Measurements from ENCODE around the gene ACADM. TPM values are rescaled to one million over a fixed set of nuclear protein-coding genes. Genes with fewer than 3 reads are reported as not detected.

Gene ACADM
- total RNA-seq, 2 experiments from 2014 or later = 3.5 to 4.7 TPM

DNA sequence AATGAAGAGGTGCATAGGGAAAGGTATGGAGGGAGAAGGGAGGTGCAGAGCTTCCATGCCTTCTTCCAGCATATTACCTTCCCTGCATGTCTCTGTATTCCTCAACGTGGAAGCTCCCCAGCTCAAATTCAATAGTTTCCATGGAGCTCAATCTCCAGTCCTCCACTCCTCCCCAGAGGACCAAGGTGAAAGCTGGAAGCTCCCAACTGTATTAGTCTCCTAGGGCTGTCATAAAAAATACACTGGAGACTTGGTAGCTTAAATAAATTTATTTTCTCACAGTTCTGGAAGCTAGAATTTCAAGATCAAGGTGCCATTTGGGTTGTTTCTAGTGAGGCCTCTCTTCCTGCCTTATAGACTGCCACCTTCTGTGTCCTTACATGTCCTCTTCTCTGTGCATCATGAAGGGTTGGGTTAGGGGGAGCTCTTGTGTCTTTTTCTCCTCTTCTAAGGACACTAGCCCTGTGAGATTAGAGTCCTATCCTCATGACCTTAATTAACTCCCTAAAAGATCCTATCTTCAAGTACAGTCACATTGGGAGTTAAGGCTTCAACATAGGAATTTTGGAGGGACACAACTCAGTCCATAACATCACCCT, 39.6 kb downstream of the ACADM start:
- no peak for DNase-seq
- intact Hi-C loops (cut with DNase I, micrococcal nuclease) = no loop called here
- H3K36me3 ChIP-seq (ENCODE audit: insufficient read depth, low read length) = peaks cover 5% of the 10 kb centered on the region
- no peak overlapping the region for H3K4me3 ChIP-seq (ENCODE audit: low read length)
- Mint-ChIP-seq H3K27ac (no peak overlapping the region), H3K4me1 (ENCODE audit: low read depth) (no peaks in the 10 kb centered on the region), H3K9me3 (no peaks in the 10 kb centered on the region), H3K4me3 (no peak overlapping the region), H3K27me3 (no peaks in the 10 kb centered on the region), H3K36me3 (ENCODE audit: low read depth) (peaks cover 25% of the 10 kb centered on the region)
- ATAC-seq (ENCODE audit: poor library complexity) = no peak
- no peaks in the 10 kb centered on the region for H3K27me3 ChIP-seq (ENCODE audit: control insufficient read depth in 1 of 2, insufficient read depth in 2 of 2, low read length in 2 of 2)
- H3K9me3 ChIP-seq (ENCODE audit: control insufficient read depth in 1 of 2, insufficient read depth in 1 of 2, low read length in 2 of 2) = no peaks in the 10 kb centered on the region
- POLR2A ChIA-PET = interaction anchor here (0.6 to 1.0 kb wide), 2 partner anchors 36 to 874 kb away, joined by 3 read pairs; no protein-coding TSS in a partner anchor
- CTCF ChIA-PET = no interaction called here
- H3K27ac ChIP-seq (ENCODE audit: low read depth in 1 of 2, low read length in 2 of 2) = no peak overlapping the region
- TF ChIP-seq, protein P1, sequence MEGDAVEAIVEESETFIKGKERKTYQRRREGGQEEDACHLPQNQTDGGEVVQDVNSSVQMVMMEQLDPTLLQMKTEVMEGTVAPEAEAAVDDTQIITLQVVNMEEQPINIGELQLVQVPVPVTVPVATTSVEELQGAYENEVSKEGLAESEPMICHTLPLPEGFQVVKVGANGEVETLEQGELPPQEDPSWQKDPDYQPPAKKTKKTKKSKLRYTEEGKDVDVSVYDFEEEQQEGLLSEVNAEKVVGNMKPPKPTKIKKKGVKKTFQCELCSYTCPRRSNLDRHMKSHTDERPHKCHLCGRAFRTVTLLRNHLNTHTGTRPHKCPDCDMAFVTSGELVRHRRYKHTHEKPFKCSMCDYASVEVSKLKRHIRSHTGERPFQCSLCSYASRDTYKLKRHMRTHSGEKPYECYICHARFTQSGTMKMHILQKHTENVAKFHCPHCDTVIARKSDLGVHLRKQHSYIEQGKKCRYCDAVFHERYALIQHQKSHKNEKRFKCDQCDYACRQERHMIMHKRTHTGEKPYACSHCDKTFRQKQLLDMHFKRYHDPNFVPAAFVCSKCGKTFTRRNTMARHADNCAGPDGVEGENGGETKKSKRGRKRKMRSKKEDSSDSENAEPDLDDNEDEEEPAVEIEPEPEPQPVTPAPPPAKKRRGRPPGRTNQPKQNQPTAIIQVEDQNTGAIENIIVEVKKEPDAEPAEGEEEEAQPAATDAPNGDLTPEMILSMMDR (IDR thresholded peaks at IDR 0.05) = no peak
- no peaks in the 10 kb centered on the region for H3K4me1 ChIP-seq (ENCODE audit: insufficient read depth, low read length)

- ChIA-PET CTCF (no interaction called here), POLR2A (no interaction called here)
- no peak for DNase-seq
- Mint-ChIP-seq H3K9me3 (no peaks in the 10 kb centered on the region), H3K36me3 (ENCODE audit: low read depth) (peaks cover 18% of the 10 kb centered on the region), H3K4me1 (ENCODE audit: low read depth) (no peaks in the 10 kb centered on the region), H3K27ac (no peak overlapping the region), H3K27me3 (no peaks in the 10 kb centered on the region), H3K4me3 (no peak overlapping the region)
- ATAC-seq (ENCODE audit: poor library complexity) = no peak
- Histone ChIP-seq H3K36me3 (ENCODE audit: insufficient read depth, low read length) (peaks cover 5% of the 10 kb centered on the region), H3K27ac (ENCODE audit: low read depth in 1 of 2, low read length in 2 of 2) (no peak overlapping the region), H3K4me1 (ENCODE audit: insufficient read depth, low read length) (no peaks in the 10 kb centered on the region), H3K9me3 (ENCODE audit: control insufficient read depth in 1 of 2, insufficient read depth in 1 of 2, low read length in 2 of 2) (no peaks in the 10 kb centered on the region), H3K27me3 (ENCODE audit: control insufficient read depth in 1 of 2, insufficient read depth in 2 of 2, low read length in 2 of 2) (no peaks in the 10 kb centered on the region), H3K4me3 (ENCODE audit: low read length) (no peak overlapping the region)
- TF ChIP-seq, protein P1 (IDR thresholded peaks at IDR 0.05) = no peak
- intact Hi-C loops (cut with DNase I, micrococcal nuclease) = no loop called here
Observed at GRCh38 chr1:75765697-75766355, 41.3 kb downstream of the ACADM start.

DNA sequence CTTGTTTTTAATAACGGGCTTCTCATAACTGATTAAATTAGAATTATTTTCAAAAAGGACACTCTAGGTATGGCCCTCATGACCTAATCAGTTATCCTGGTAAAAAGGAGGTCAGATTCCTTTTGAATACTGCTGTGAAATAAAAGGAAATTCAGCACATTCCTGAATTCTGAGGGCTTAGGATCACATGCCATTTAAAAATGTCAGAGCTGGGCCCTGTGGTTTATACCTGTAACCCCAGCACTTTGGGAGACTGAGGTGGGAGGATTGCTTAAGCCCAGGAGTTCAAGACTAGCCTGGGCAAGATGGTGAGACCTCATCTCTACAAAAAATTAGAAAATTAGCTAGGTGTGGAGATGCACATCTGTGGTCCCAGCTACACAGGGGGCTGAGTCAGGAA, 43.5 kb downstream of the ACADM start:
- no peak overlapping the region for H3K27ac ChIP-seq (ENCODE audit: low read depth in 1 of 2, low read length in 2 of 2)
- CTCF ChIA-PET = interaction anchor here (1.3 kb wide), 1 partner anchor 23 kb away, joined by 3 read pairs; no protein-coding TSS in a partner anchor
- H3K4me3 ChIP-seq (ENCODE audit: low read length) = no peak overlapping the region
- no peaks in the 10 kb centered on the region for H3K9me3 ChIP-seq (ENCODE audit: control insufficient read depth in 1 of 2, insufficient read depth in 1 of 2, low read length in 2 of 2)
- Mint-ChIP-seq H3K4me3 (no peak overlapping the region), H3K36me3 (ENCODE audit: low read depth) (peaks cover 6% of the 10 kb centered on the region), H3K27ac (no peak overlapping the region), H3K27me3 (peaks cover 4% of the 10 kb centered on the region), H3K4me1 (ENCODE audit: low read depth) (no peaks in the 10 kb centered on the region), H3K9me3 (no peaks in the 10 kb centered on the region)
- no peaks in the 10 kb centered on the region for H3K4me1 ChIP-seq (ENCODE audit: insufficient read depth, low read length)
- no peaks in the 10 kb centered on the region for H3K36me3 ChIP-seq (ENCODE audit: insufficient read depth, low read length)
- ATAC-seq (ENCODE audit: poor library complexity) (no peak), DNase-seq (no peak)
- POLR2A ChIA-PET = no interaction called here
- intact Hi-C loops (cut with DNase I, micrococcal nuclease) = no loop called here
- H3K27me3 ChIP-seq (ENCODE audit: control insufficient read depth in 1 of 2, insufficient read depth in 2 of 2, low read length in 2 of 2) = no peaks in the 10 kb centered on the region
- TF ChIP-seq, protein P1 (IDR thresholded peaks at IDR 0.05) = no peak

Measured in CD4-positive, alpha-beta T cell (primary cell).